GM12801 (cell line): Measurements from ENCODE around the gene DYNLT5.

ENCODE experiments used
- TF ChIP-seq, protein P1 (sequence below): IDR thresholded peaks from one replicate; pipeline ENCODE4 v1.5.1; 2011; ENCODE audit warnings: control low read depth; ENCODE audit not compliant: insufficient read length; ENCODE audit errors: extremely low read depth

Gene DYNLT5

DNA sequence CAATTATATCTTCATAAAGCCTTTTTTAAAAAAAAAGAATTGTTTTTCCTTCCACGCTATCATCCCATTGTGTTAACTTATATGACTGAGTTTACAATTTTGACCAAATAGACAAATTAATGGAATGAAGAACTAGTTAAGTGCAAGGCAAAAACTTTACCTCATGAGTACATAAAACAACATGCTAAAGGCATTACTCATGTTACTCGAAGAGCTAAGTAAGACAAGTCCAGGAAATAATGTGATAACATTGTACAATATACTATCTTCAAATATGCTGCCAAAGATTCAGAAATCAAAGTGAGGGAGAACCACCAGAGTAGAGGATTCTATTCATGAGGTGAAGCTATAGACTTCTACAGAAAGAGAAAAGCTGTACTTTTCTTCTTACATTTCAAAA, 24.2 kb upstream of the DYNLT5 start:
- TF ChIP-seq, protein P1, sequence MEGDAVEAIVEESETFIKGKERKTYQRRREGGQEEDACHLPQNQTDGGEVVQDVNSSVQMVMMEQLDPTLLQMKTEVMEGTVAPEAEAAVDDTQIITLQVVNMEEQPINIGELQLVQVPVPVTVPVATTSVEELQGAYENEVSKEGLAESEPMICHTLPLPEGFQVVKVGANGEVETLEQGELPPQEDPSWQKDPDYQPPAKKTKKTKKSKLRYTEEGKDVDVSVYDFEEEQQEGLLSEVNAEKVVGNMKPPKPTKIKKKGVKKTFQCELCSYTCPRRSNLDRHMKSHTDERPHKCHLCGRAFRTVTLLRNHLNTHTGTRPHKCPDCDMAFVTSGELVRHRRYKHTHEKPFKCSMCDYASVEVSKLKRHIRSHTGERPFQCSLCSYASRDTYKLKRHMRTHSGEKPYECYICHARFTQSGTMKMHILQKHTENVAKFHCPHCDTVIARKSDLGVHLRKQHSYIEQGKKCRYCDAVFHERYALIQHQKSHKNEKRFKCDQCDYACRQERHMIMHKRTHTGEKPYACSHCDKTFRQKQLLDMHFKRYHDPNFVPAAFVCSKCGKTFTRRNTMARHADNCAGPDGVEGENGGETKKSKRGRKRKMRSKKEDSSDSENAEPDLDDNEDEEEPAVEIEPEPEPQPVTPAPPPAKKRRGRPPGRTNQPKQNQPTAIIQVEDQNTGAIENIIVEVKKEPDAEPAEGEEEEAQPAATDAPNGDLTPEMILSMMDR, result no peak

- TF ChIP-seq, protein P1, result no peak
Measured at GRCh38 chr1:66729119-66729518, 23.1 kb upstream of the DYNLT5 start.

- TF ChIP-seq, protein P1, result no peak
Measured at GRCh38 chr1:66729523-66729922, 22.7 kb upstream of the DYNLT5 start.

DNA sequence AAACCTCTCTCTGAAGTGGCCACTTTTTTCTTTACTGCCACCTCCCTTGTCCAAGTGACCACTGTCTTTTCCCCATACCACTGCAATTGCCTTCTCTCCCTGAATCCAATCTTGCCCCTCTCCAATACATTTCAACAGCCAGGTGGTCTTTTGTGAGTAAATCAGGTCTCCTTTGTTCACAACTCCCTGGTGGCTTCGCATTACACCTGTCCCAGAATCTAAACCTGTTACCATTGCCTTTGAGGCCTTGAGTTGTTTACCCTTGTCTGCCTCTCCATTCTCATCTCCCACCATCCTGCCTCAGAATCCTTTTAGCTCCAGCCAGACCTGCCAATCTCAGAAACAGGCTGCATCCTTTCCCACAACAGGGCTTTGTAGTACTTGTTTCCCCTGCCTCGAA, 21.8 kb upstream of the DYNLT5 start:
- TF ChIP-seq, protein P1, result no peak

- TF ChIP-seq, protein P1, result no peak
Measured at GRCh38 chr1:66731170-66731865, 20.9 kb upstream of the DYNLT5 start.

- TF ChIP-seq, protein P1, result no peak
Measured at GRCh38 chr1:66732407-66733166, 19.7 kb upstream of the DYNLT5 start.

GRCh38 chr1:66733348-66734017, 18.8 kb upstream of the DYNLT5 start:
- TF ChIP-seq, protein P1, result no peak
